ENCODE data around the gene MAMDC2. TPM values are rescaled to one million over a fixed set of nuclear protein-coding genes. Genes with fewer than 3 reads are reported as not detected.

Gene MAMDC2
- polyA plus RNA-seq, 5 donors: 5.6 to 8.1 (median 6.9) TPM

GRCh38 chr9:70060883-70061507 lies 17.3 kb downstream of the MAMDC2 start:
- no peak for DNase-seq

GRCh38 chr9:70061776-70062175 lies 18.1 kb downstream of the MAMDC2 start:
- no peak for DNase-seq

- no peak for DNase-seq
These were observed 20.8 kb downstream of the MAMDC2 start for GRCh38 chr9:70064496-70064895.

GRCh38 chr9:70065572-70065971 lies 21.9 kb downstream of the MAMDC2 start:
- DNase-seq: no peak

GRCh38 chr9:70066418-70066817 lies 22.8 kb downstream of the MAMDC2 start:
- DNase-seq: no peak

GRCh38 chr9:70066874-70067273 lies 23.2 kb downstream of the MAMDC2 start:
- DNase-seq: no peak

- no peak for DNase-seq
These were observed 26.1 kb downstream of the MAMDC2 start for GRCh38 chr9:70069704-70070103.

GRCh38 chr9:70073193-70073592 lies 29.5 kb downstream of the MAMDC2 start:
- no peak for DNase-seq

- no peak for DNase-seq
These were observed 30.1 kb downstream of the MAMDC2 start for GRCh38 chr9:70073756-70074155.

GRCh38 chr9:70076678-70077077 lies 33.0 kb downstream of the MAMDC2 start:
- no peak for DNase-seq

GRCh38 chr9:70079417-70080037 lies 35.9 kb downstream of the MAMDC2 start:
- DNase-seq: peak; percentile 68 to 80

- peak; percentile 81 to 88 for DNase-seq
These were observed 37.0 kb downstream of the MAMDC2 start for GRCh38 chr9:70080481-70081119.

- no peak for DNase-seq
These were observed 37.5 kb downstream of the MAMDC2 start for GRCh38 chr9:70081120-70081495.

- DNase-seq: no peak
These were observed 39.8 kb downstream of the MAMDC2 start for GRCh38 chr9:70083429-70083828.

GRCh38 chr9:70085241-70085640 lies 41.6 kb downstream of the MAMDC2 start:
- DNase-seq: no peak

- DNase-seq: no peak
These were observed 47.5 kb downstream of the MAMDC2 start for GRCh38 chr9:70091103-70091502.

GRCh38 chr9:70091572-70091971 lies 47.9 kb downstream of the MAMDC2 start:
- no peak for DNase-seq

- no peak for DNase-seq
These were observed 48.5 kb downstream of the MAMDC2 start for GRCh38 chr9:70092190-70092589.

GRCh38 chr9:70093095-70093494 lies 49.4 kb downstream of the MAMDC2 start:
- DNase-seq: no peak

- DNase-seq: peak in 1 of 2 donors; percentile 25
These were observed 50.3 kb downstream of the MAMDC2 start for GRCh38 chr9:70093944-70094343.

GRCh38 chr9:70094747-70095146 lies 51.1 kb downstream of the MAMDC2 start:
- DNase-seq: no peak

GRCh38 chr9:70097187-70097586 lies 53.5 kb downstream of the MAMDC2 start:
- no peak for DNase-seq

GRCh38 chr9:70100362-70100761 lies 56.7 kb downstream of the MAMDC2 start:
- DNase-seq: no peak
